GM12872 (cell line): ENCODE measurements around the gene RNF157.

Source experiments
- TF ChIP-seq, protein P1 (sequence below): IDR thresholded peaks from 3 replicates; pipeline ENCODE4 v1.5.1; 2011; ENCODE audit warnings: low read depth, mild to moderate bottlenecking, low read length, moderate library complexity; ENCODE audit not compliant: insufficient read depth

Gene RNF157

DNA sequence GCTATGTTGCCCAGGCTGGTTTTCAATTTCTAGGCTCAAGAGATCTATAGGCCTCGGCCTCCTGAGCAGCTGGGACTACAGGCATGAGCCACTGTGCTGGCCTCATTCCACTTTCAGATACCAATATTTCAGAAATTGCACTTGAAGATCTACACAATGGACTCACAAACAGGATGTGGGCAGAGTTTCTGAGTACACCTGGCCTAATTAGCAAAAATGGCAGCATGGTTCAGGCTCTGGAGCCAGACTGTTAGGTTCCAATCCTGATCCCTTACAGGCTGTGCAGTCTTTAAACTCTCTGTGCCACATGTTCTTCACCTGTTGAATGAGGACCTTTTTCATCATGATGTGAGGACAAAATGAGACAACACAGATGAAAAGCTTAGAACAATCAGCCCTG is 32.2 kb downstream of the RNF157 start:
- TF ChIP-seq, protein P1, sequence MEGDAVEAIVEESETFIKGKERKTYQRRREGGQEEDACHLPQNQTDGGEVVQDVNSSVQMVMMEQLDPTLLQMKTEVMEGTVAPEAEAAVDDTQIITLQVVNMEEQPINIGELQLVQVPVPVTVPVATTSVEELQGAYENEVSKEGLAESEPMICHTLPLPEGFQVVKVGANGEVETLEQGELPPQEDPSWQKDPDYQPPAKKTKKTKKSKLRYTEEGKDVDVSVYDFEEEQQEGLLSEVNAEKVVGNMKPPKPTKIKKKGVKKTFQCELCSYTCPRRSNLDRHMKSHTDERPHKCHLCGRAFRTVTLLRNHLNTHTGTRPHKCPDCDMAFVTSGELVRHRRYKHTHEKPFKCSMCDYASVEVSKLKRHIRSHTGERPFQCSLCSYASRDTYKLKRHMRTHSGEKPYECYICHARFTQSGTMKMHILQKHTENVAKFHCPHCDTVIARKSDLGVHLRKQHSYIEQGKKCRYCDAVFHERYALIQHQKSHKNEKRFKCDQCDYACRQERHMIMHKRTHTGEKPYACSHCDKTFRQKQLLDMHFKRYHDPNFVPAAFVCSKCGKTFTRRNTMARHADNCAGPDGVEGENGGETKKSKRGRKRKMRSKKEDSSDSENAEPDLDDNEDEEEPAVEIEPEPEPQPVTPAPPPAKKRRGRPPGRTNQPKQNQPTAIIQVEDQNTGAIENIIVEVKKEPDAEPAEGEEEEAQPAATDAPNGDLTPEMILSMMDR = no peak

DNA sequence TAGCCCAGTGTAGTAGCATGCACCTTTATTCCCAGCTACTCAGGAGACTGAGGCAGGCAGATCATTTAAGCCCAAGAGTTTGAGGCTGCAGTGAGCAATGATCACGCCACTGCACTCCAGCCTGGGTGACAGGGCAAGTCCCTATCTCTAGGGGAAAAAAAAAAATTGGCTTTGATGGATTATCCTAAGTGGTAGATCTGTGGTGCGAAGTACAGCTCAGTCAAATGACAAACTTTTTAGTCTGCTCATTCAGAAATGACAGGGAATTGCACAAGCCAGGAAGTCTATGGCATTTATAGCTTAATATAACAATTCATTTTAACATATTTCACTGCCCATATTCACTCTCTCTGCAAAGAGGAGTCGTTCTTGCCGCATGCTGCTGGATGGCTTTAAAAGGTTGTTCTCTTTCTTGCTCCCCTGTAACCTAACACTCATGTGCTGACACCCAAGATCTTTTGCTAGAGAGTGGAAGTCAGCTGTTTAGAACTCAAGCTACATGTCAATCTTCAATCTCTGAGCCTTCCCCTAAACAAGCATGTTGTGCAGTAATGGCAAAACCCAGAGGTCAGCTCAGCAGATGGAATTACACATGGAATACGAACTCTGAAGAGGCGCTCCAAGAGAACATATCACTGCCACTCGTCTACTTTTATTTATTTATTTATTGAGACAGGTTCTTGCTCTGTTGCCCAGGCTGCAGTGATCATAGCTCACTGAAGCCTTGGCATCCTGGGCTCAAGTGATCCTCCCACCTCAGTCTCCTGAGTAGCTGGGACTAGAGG is 32.8 kb downstream of the RNF157 start:
- TF ChIP-seq, protein P1 = no peak

DNA sequence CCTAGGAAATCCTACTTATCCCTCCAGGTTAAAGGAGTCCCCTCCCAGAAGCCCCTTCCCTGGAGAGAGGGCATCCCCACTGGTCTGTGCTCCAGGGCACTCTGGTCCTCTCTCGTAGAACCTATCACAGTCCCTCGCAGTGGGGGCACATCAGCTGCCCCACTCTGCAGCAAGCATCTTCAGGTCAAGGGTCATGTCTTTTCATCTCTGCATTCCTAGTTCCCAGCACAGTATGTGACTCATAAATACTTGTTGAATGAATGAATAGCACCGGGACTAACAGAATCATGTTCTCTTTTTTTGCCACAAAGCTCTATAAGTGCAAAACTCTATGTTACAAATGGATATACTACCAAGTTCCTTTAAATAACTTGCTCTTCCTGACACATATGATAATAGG is 36.0 kb downstream of the RNF157 start:
- TF ChIP-seq, protein P1 = no peak

DNA sequence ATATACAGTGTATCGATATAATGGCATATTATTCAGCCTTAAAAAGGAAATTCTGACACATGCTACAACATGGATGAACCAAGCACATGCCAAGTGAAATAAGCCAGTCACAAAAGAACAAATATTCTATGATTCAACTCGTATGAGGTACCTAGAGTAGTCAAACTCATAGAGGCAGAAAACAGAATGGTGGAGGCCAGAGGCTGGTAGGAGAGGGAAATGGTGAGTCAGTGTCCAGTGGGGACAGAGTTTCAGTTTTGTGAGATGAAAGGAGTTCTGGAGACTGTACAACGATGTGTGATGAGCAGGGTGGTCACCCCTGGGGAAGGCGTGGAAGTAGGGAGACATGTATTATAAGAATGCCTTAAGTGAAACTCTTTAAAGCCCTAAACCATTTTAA is 39.9 kb downstream of the RNF157 start:
- TF ChIP-seq, protein P1 = no peak

DNA sequence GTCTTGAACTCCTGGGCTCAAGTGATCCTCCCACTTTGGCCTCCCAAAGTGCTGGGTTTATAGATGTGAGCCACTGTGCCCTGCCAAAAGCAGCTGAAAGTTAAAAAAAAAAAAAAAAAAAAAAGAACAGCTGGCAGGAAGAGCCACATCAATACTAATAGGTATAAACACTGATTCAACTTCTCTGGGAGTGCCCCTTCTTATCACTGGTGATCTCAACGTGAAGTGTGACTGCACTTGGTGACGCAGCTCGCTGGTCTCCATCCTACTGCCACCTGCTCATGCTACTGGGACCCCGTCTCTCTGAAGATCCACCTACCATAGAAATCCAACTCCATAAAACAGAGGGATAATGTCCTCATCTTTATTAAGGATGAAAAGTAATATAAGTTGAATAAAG is 40.8 kb downstream of the RNF157 start:
- TF ChIP-seq, protein P1 = no peak

DNA sequence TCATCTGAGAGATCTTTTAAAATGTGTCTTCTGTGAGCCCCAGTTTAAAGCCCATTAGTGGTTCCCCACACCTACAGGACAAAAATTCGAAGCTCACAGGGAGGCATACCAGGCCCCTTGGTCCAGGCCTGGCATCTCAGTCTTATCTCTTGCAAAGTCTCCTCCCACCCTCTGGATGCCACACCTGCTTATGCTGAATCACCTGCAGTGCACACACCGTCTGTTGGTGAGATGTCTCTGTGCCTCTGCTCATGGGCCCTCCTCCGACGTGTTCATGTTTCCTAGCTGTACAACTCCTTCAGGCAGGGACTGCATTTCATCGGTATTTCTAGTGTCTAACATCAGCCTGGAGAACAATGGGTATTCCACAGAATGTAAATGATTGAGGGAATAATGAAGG is 41.6 kb downstream of the RNF157 start:
- TF ChIP-seq, protein P1 = no peak

DNA sequence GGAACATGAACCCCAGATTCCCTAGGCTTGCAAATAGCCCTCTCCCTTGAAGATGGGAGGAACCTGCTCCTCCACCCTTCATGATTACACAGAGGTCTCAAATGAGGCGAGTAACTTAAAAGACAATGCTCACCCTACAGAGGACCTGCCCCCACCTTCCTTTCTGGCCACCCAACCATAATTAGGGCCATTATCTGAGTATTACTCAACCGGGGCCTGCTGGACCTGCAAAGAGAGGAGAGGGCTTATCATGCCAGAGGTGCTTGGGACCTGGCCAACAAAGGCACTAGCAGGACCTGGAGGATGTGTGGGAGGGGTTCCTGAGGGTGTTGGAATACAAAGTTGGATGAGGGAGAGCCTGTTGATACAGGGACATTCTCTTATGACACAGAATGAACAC is 42.4 kb downstream of the RNF157 start:
- TF ChIP-seq, protein P1 = no peak

DNA sequence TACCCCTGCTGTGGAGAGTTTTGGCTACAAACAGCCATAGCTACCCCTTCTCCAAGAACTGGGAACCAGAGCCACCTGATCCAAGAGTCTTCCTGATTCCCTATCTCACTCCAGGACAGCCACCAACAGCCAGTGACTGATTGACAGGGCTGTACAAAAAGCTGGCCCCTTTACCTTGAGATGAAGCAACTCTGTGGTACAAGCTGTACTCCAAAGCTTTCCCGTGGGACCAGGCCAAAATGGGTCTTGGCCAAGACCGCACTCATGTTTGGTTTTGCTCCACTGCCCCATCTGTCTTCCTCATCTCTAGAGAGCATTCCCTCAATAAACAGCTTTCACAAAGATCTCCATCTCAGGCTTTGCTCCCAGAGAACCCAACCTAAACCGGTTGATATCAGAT is 43.6 kb downstream of the RNF157 start:
- TF ChIP-seq, protein P1 = no peak
